Right forelimb (tissue), 1 donor: Measurements from ENCODE around the gene NEK10.

Experiments
- DNase-seq: peaks from one replicate; pipeline ENCODE4 v3.0.0-alpha.2; 2018

The NEK10 gene

DNA sequence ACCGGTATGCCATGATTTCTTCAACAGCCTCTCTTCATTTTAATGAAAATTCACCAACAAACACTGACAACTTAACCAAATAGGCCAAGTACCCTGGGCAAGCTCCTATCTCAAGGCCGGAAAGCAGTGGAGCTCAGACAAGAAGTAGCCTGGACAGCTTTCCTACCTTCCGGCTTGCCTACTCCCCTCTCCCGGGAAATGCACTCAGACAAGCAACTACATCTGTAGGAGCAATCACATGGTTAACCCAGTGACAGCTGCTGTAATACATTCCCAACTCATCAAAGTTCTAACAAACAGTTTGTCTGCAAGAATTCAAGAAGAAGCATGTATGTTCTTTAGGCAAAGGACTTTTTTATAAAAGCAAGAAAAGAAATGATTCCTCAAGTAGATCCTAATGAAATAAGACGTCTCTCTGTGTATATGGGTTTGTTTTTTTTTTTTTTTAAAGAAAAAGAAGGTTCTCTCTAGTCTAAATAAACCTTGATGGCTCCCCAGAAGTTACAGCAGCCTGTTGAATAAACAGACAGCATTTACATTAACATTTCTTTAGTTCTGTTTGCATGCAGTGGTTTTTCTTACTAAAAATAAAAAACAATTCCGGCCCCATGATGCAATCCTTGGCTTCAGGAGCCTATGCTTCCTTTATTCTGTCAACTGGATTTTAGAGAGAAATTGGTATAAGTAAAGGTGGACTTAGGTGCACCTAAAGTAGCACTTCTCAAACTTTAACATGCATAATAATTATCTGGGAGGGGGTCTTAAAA lies 278.7 kb downstream of the NEK10 start:
- no peak for DNase-seq

GRCh38 chr3:27089645-27090044 lies 279.5 kb downstream of the NEK10 start:
- DNase-seq: no peak

- no peak for DNase-seq
Observed at GRCh38 chr3:27089068-27089467, 280.1 kb downstream of the NEK10 start.

DNA sequence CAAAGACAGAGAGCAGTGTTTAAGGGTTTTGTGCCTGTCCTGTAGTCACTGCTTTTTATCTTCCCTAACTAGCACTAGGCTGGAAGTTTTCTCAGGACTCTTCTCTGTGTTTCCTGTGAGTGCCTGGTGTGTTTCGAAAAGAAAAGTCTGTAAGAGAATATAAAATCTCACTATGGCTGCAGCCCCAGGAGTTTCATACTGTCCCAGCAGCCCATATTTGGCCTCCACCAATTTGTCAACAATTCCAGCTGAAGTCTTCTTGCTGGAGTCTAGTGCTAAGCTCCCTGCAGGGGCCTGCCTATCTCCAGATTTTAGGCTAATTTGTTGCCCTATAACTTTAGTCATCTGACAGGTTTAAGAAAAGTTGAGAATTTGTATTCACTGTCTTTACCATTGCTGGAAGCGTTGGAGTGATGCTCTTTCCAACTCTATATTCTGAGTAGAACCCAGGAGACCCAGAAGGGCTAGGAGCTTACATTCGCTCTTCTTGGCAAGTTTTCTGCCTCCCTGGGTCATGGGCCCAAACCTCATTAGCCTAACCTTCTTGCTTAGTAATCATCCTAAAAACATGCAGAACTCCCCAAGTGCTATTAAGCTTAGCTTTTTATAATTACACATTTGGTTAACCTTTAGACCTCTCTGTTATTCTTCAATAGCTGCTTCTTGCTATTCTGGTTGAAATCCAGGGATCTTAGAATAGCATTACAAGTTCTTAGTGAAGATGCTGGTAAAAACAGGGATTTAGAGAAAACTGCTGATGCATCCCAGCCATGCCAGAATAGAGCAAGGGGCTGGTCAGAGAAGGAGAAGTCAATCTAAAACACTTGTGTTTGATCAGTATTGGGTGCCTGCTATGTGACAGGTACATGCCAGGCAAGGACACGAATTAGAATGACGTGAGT lies 283.1 kb downstream of the NEK10 start:
- no peak for DNase-seq

DNA sequence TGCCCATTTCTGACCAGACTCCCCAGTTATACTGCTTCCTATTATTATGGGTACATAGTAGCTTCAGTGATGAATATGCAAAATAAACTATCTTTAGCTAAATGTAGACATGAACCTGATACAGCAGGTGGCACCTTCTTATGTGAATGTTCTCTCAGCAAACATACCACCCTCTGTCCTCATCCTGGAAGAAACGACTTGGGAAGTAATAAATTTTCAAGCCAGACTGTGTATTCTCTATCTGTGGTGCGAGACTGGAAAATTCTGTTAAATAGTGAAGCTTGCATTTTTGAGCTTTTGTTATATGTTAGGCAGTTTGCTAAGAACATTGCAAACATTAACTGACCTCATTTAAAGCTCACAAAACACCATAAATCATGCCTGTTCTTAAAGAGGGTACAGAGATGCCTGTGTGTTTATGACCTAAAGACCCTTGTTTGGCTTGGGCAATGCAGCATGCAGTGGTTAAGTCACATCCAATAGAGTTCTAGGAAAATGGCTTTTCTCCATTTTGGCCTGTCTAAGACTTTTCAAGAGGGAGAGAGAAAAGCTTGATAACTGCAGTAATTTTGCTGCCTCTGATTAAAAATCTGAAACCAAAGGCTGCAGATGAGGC lies 287.1 kb downstream of the NEK10 start:
- no peak for DNase-seq

DNA sequence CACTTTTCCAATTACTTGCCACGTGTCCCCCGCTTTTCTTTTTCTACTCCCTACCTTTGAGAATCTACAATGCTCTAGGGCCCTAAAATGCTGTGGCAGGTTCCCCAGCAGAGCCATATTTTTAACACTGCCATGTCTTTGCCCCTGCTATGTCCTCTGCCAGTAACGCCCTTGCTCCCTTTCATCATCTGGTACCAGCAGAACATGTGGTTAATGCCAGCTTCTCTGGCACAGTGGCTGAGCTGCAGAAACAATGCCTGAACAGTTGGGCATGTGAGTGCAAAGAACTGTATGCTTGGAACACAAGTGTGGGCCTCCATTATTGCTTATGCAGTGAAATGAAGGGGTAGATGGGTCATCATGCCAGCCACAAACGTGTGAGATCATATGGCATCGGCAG lies 287.6 kb downstream of the NEK10 start:
- DNase-seq: no peak

DNA sequence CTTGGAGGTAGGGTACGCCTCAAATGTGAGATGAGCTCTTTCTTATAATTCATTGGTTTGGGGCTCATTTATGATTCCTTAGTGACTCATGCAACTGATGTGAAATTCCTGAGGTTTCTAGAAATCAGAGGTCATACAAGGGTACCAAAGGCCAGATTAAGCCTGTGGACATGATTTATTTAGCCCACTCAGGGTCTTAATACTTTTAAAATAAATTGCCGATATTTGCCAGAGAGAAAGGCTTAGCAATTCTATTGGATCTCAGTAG lies 289.0 kb downstream of the NEK10 start:
- no peak for DNase-seq

DNA sequence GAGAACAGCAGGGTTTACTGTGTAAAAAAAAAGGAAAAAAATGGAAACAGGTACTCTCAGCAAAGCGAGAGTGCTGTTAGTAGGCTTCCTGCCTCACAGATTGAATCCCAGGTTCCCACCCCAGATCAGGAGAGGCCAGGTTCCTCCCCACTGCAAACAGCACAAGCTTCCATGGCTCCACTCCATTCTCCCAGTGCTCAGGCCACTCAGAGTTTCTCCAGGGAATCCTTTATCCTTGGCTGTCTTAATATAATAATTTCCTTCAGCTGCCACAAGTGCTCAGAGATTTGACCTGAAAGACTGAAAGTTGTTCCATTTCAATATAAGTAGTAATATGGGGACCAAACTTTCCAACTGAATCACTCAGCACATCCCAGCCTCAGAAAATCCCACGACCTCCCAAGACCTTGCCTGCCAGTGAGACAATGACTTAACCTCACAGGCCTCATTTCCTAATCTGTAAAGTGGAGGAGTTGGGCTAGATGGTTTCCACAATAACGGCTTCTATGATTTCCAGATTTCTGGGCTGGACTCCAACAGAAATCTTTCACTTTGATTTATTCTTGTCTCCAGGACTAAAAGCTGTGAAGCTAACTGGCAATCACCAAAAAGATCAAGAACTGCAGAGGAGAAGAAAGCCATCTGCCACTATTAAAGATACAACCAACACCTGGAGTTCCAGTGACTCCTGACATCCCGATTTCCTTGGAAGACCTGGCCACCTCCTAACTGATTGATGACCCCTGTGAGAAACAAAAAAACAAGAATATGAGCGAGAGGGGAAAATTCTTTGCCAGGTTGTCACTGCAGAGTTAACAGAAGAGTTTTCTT lies 289.5 kb downstream of the NEK10 start:
- no peak for DNase-seq

DNA sequence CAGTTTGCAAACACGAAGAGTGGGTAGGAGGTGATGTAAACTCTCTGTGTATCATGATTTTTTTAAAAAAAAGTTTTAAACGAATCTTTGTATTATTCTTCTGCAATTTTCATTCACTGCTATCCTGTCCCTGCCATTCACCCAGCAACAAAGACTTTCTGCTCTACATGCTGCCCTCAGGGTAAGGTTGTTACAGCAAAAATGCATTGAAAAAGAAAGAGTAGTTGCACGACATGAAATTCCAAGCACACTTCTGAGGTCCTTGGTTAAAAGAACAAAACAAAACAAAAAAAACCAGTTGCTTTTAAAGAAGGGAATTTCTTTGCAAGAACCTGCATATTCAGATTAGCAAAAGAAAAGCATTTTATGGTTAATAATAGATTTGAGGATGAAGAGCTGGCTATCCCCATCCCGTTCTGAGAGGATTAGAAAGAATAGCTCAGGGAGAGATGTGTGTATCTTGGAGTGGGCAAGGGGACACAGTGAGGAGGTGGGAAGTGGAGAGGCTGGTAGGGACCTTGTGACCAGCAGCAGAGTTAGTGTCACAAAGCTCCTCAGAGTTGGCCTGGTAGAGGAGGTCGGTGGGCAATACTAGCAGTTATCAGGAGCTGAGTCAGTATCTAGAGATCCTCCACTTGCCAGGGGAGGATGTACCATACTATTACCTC lies 290.8 kb downstream of the NEK10 start:
- no peak for DNase-seq

GRCh38 chr3:27076815-27077630 lies 292.2 kb downstream of the NEK10 start:
- no peak for DNase-seq

- no peak for DNase-seq
Observed at GRCh38 chr3:27074914-27075313, 294.3 kb downstream of the NEK10 start.

- no peak for DNase-seq
Observed at GRCh38 chr3:27073912-27074311, 295.3 kb downstream of the NEK10 start.

DNA sequence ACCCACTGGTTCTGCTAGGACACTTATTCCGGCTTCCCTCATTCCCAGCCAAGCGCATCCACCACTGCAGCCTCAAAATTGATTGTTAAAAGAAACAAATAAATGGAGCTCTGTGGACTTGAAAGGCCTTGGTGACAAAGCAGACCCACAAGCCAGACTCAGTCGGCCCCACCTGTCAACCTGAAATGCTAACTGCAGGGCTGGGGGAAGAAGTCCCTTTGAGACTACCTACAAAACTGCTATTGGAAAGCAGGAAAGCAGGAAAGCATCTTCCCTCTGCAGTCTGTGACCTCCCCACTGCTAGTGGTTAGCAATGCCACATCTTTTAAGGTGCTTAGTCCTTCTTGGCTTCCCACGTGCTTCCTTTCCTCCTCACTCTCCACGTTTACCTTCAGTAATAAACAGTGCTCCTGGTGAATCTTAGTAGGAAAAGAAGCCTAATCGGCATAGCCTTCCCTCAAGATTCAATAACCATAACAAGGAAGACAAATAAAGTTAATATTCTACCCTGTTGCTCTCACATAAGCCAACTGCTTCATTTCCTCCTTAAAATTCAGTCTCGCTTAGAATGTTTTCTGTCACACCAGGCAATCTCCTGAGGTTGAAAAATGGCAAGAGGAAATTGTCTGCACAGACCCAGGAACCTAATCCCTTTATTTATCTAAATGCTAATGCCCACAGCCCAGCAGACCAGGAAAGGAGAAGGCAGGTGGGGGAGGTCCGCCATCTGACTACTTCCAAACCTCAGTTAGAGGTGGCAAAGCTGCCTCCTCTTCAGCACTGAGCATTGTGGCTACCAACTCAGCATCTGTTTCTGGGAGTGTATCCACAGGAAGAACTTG lies 296.2 kb downstream of the NEK10 start:
- DNase-seq: no peak

DNA sequence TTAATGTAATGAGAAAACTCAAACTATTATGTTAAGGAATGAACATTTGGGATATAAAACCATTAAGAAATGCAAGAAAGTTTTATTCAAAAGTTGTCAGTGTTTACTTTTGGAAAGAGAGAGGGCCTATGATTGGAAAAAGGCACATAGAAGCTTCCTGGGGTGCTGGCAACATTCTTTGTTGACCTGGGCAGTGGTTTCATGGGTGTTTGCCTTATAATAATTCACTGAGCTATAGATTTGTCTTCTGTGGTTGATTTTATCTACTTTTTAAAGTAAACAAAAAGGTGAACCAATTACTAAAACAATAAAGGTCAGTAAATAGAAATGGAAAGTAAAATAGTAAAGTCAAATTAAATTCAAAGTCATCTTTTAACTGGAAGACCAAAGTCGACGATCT lies 308.8 kb downstream of the NEK10 start:
- no peak for DNase-seq
